GM19467 (cell line): ENCODE results near the gene SGSH.

Experiments
- ATAC-seq: cut with Tn5 transposase; IDR thresholded peaks from one replicate; pipeline ENCODE4 v1.9.1; 2021; ENCODE audit warnings: mild to moderate bottlenecking, moderate library complexity; ENCODE audit not compliant: unreplicated experiment

The SGSH gene

DNA sequence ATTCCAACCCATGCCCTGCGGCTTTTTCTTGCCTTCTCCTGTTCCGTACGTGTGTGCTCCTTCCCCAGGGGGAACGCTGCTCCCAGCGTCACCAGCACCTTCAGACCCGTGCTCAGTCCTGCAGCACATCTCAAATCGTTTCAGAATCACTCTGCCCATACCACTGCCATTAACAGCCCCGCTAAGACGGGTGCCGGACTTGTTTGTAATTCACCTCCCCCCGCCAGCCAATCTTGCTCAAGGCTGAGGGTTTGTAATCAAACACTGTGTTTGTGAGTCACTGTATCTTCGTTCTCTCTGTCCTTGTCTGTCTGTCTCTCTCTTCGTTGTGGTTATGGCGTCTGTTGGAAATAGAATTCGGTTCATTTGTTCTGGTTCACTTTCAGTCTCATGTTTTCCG, 33.0 kb downstream of the SGSH start:
- ATAC-seq, result no peak

DNA sequence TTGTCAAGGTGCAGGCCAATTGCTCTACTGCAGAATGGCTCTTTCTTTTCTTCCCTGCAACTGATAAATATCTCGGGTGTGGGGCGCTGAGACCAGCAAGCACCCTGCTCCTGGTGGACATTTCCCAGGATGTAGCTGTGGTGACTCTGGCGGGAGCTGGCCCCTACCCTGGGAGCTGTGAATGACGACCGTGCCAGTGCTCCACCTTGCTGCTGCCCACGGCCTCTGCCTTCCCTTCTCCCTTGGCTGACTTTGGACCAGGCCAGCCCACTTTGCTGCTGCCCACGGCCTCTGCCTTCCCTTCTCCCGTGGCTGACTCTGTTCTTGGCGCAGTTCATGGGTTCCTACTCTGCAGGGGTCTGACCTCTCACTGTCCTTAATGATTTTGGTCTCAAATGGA, 34.2 kb downstream of the SGSH start:
- no peak for ATAC-seq

DNA sequence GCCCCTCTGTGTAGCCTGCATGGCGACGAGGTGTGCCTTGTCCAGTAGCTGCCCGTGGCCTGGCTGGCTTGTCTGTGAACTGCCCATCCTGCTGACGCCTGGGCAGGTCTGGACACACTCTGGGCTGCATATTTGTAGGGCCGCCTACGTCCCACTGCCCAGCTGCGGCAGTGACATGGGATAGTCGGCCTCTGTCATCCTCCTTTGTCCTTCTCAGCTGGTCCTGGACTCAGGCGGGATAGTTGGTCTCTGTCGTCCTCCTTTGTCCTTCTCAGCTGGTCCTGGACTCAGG, 35.8 kb downstream of the SGSH start:
- no peak for ATAC-seq

DNA sequence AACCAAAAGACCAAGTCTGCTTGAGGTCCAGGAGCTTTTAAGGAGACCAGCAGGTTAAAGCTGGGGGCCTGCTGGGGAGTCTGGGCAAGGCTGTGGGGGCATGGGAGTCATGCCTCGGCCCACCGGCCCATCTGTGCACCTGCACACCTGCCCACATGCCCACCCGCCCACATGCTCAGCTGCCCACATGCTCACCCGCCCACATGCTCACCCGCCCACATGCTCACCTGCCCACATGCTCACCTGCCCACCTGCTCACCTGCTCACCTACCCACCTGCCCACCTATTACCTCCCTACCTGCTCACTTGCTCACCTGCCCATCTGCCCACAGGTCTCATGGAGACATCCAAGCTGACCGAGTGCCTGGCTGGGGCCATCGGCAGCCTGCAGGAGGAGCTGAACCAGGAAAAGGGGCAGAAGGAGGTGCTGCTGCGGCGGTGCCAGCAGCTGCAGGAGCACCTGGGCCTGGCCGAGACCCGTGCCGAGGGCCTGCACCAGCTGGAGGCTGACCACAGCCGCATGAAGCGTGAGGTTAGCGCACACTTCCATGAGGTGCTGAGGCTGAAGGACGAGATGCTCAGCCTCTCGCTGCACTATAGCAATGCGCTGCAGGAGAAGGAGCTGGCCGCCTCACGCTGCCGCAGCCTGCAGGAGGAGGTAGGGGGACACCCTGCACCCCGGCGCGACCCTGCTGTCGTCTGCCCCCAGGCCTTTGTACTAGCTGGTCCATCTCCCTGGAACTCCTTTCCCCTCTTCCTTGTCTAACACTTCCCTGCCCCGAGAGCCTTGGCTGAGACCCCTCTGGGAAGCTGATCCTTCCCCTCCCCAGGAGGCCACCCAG, 36.3 kb downstream of the SGSH start:
- no peak for ATAC-seq

DNA sequence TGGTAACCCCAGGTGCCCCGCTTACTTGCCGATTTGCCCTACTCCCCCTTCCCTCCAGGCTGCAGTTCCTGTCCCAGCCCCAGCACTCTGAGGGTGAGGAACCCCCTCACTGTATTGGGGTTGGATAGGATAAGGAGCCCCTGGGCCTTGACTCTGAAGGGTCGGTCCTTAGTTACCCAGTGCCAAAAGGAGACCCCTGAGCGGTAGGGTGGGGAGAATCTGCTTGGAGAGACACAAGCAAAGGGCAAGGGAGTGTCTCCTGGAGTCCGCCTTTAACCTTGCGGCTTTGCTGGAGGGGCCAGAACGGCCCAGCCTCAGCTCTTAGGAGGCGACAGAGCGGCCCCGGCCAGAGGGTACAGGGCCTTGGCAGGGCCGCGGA, 37.3 kb downstream of the SGSH start:
- ATAC-seq, result no peak

DNA sequence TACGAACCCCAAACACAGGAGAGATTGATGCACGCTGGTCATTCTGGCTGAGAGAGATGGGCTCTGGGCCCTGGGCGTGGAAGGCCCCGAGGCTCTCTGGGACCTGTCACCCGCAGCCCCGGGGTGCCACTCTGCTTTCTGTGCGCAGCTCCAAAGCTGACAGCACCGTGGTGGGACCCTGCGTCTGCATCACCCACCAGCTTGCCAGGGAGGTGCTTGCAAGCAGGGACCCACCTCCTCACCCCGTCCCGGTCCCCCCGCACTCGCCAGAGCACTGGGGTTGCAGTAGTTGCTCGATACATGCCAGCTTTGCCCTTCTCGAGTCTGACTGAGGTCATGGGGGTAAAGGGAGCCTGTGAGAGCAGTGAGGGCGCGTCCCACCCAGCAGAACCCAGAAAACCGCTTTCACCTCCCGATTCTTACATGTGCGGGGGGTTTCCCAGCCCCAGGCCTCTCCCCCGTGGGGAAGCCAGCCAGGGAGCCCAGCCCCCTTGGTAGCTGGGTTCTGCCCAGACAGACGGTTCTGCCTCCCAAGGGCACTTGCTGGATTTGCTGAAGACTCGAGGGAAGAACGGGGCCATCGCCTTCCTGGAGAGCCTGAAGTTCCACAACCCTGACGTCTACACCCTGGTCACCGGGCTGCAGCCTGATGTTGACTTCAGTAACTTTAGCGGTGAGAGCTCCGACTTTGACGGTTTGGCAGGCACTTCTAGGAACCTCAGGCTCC, 37.9 kb downstream of the SGSH start:
- ATAC-seq, result no peak

DNA sequence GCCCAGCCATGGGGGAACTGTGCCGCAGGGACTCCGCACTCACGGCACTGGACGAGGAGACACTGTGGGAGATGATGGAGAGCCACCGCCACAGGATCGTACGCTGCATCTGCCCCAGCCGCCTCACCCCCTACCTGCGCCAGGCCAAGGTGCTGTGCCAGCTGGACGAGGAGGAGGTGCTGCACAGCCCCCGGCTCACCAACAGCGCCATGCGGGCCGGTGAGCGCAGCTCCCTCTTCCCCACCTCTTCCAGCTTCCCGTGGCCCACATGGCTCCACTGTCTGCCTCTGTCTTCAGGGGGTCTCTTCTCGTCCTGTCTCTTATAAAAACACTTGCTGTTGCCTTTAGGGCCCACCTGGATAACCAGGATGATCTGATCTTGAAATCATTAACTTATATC, 38.7 kb downstream of the SGSH start:
- no peak for ATAC-seq

DNA sequence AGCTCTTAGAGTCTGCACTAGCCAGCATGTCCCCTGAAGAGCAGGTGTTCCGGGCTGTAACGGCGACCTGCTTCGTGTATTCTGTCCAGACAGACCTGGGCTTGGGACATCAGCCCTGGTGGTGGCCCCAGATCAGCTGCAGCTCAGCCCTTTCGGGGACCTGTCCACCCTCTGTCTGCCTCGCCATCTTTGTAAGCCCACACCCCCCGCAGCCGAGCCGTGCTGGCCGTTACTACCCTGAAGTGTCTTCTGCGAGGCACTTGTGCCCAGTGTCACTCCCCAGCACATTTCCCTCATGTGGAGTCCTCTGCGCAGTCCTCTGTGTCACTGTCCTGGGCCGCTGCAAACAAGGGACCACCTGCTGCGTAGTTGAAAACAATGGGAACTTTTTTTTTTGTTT, 39.9 kb downstream of the SGSH start:
- ATAC-seq, result no peak

DNA sequence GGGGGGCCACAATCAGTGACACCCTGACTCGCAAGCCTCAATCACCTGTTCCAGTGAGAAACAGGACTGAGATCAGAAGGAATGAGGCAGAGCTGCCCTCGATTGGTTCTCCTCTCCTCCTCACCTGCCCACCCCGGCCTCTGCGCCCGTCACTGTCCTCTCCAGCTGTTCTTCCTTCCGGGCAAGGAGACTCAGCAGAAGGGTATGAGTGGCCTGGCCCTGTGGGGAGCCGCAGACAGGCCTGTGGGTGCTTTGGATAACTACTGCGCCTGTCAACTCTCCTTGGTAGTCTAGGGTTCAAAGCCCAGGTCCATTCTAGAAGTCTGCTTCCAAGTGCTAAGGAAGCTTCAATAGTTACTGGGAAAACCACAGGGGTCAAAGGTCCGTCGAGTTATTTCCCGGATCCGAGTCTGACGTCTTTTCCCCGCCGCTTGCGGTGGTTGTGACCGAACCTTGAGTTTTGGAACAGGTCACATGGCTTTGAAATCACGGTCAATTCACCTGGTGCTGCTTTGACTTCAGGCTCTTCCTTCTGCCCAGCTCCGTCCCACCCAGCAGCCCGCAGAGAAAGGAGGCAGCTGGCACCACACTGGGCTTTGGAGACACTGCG, 42.0 kb downstream of the SGSH start:
- ATAC-seq, result no peak

DNA sequence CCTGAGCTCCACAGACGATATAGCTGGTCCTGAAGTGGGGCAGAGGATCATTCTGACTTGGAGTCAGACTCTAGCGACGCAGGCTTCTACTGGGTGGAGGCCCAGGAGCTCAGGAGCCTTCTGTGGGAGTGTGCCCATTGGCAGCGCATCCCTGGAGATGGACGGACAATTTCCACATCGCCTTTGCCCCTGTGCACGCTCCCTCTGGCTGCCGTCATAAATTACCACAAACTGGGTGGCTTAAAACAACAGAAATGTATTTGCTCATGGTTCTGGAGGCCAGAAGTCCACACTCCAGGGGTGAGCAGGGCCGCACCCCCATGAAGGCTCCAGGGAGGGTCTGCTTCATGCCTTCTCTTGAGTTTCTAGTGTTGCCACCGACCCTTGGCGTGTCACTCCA, 43.4 kb downstream of the SGSH start:
- ATAC-seq, result no peak

DNA sequence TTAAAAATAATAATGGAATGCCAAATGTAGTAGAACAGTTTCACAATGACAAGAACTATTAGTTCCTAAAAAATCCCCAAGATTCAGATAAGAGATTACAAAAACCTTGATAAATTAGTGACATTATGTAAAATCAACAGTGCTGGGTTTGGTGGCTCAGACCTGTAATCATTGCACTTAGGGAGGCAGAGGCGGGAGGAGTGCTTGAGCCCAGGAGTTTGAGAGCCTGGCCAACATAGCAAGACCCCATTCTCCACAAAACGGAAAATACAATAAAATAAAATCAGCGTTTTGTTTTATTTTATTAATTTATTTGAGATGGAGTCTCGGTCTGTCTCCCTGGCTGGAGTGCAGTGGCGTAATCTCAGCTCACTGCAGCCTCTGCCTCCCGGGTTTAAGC, 46.2 kb downstream of the SGSH start:
- no peak for ATAC-seq

DNA sequence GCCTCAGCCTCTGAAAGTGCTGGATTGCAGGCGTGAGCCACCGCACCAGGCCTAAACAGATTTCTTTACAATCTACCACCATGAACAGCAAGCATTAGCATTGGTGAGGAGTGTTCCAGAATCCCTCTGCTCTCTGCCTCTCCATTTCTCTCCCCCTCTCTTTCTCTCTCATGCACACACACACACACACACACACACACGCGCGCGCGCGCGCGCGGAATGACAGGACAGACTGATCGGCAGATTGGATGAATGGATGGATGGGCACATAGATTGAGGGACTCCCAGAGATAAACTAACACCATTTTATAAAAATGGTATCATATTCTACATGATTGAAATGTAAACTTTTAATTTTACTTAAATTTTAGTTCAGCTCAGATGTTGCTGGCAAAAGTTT, 47.0 kb downstream of the SGSH start:
- no peak for ATAC-seq

DNA sequence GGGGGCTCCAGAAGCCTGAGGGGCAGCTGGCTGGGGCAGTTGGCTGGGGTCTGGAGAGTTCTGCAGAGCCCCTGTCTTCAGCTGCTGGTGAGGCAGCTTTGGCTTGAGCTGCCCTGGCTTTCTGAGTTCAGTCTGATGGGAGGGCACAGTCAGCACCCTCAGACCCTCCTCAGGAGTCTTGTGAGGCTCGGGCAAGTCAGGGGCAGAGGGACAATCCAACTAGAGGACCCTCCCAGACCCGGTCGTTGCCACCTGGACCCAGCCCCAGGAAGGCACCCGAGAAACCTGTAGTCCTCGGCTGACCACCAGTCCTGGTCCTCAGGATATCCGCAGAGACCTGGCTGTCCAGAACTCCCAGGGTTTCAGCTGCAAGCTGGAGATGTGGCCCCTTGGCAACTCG, 48.5 kb downstream of the SGSH start:
- ATAC-seq, result no peak

DNA sequence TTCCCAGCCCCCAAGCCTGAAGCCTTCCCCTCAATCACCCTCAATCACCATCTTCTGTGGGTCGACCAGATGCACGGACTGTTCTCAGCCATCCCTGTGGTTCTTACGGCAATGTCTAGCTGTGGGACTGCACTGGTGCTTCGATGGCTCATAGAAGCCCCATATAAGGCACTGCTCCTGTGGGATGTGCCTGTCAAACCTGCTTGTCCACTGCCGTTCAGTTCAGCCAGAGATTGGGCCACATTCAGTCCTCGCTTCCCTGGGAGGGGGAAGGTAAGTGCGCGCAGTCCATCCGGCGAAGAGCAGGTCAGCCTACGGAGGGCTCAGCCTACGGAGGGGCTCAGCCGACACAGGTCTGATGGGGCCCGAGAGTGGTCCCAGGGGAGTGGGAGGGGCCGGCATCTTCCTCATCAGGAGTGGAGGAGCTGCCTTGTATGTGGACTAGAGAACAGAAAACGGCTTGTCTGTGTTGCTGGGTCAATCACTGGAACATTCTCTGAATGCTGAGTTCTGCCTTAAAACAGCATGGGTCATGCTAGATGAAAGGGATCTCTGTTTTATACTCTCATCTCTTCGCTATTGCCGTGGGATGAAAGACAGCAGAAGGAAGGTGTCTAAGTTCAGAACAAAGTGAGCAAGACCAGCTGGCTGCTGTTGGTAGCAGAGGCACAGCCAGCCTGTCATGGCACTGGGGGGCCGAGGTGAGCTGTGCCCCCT, 50.2 kb downstream of the SGSH start, which contains the start of gene CARD14:
Gene CARD14 (plus strand): TSS at position 247 of the 717 bp plus-strand sequence. CDS start 11,409 bp downstream, outside the sequence.
- no peak for ATAC-seq

DNA sequence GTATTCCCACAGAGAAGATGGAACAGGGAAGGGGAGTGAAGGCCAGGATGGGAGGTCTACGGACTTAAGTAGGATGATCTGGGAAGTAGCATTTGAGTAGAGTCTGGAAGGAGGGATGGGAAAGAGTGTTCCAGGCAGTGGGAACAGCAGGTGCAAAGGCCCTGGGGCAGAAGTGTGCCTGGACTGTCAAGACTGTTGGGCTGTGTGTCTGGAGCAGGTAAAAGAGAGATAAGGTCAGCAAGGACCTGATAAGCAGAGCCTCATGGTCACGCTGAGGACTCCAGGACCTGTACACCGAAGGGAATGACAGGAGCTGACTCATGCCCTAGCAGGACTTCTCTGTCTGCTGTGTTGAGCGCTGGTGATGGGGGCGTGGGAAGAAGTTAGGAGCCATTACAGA, 51.0 kb downstream of the SGSH start:
- ATAC-seq, result no peak

DNA sequence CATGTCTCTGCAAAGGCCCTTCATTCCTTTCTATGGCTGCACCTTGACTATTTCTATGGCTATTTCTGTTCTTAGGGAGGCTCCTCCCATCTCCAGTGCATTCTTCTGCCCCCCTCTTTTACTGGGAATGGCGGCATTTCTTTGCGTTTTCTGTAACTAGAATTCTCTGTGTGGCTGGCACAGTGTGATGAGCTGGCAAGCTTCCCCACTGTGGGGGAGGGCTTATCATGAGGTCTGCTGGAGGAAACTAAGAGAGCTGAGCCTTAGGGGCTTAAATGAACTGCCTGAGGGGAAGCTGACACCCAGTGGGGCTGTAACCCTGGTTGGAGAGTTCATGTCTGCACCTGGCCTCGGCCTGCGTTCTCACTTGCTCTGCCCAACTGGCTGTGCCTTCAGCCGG, 51.8 kb downstream of the SGSH start:
- no peak for ATAC-seq

DNA sequence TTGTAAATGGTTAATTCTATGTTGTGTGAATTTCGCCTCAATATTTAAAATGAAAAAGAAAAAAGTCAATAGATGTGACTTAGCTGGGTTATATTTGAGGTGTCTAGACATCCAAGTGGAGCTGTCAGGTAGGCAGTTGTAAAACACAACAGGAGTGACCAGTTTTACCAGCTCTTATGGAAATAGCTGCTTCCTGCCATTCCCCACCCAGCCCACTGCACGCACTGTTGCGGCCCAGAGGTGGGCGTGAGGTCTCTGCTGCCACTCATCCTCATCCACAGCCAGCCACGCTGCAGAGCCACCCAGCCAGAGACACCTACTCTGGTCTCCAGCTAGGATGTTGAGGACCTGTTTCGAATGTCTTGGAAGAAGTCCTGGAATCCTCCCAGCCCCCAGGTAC, 53.7 kb downstream of the SGSH start:
- no peak for ATAC-seq

DNA sequence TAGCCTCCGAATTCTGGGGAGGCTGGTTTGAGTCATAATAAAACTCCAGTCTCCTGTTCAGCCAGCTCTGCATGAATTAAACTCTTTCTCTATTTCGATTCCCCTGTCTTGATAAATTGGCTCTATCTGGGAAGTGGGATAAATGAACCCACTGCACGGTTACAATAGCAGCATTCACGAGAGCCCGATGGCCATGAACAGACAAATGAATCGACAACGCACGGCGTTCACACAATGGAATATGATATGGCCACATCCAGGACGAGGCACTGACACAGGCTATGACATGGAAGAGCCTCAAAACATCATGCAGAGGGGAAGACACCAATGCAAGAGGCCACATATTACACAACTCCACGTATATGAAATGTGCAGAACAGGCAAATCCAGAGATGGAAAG, 55.9 kb downstream of the SGSH start:
- ATAC-seq, result no peak

DNA sequence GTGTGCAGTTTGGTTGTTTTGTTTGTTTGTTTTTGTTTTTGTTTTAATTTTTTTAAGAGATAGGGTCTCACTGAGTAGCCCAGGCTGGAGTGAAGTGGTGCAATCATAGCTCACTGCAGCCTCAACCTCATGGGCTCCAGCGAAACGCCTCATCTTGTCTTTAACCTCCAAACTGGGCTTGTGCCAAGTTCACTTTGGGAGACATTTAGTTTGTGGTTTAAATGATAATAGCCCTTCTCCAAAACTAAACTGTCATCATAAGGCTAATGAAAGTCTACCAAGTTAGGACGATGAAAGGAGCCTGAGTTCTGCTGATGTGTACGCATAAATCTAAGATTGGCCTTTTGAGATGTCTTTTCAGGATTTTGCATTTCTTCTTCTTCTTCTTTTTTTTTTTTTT, 56.8 kb downstream of the SGSH start:
- no peak for ATAC-seq

DNA sequence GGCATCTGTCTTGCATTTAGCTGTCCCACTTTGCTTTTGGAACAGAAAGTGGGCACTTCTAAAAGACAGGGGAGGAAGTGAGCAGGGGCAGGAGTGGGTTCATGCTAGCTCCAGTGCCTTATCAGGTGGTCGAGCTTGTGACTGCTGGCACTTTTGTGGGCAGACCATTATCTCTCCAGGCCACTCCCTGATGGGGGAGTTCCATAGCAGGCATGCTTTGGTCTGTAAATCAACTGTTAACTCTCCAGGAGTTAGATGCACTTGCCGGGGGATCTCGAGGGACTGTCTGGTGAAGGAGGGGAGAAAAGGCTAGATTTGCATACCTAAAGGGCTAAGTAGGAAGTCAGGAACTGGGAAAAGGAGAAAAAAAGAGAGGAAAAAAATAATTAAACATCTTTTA, 59.6 kb downstream of the SGSH start:
- ATAC-seq, result no peak
